Inferior parietal cortex (tissue), 1 donor: ENCODE results near the gene FOXC2.

Experiments
- DNase-seq: peaks from one replicate; pipeline ENCODE4 v3.0.0-alpha.2; 2016; ENCODE audit errors: extremely low spot score

The FOXC2 gene

GRCh38 chr16:86566601-86566965 is at the start of gene FOXC2:
Gene FOXC2 (plus strand): TSS chr16:86566829. CDS start chr16:86567336, 507 bp downstream.
- DNase-seq: no peak

GRCh38 chr16:86517033-86517432 is 49.6 kb upstream of the FOXC2 start:
- DNase-seq: no peak

DNA sequence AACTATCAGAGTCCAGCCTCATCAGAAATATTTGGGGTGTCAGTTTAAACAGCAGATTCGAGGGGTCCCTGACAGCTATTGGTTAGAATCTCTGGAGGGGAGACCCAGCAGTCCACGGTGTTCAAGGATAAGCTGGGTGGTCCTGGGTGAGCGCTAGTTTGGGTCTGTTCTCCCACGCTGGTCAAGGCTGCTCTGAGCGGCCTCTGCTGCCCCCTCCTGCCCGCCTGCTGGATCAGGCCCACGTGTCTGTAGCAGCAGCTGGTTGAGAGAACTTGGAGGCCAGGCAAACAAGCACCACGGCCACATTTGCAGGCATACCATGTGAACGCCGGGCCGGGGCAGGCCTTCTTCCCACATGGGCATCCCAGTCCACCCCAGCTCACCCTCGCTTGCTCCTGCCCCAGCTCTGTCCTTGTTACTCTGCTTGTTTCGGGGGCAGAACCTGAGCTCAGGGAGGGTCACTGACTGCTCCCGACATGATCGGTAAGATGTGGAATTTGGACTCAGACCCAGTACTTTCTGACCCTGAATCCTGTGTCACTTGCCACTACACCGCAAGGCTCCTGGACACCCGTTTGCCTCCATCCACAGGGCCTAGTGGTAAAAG is 48.9 kb upstream of the FOXC2 start:
- peak; percentile 61 for DNase-seq

DNA sequence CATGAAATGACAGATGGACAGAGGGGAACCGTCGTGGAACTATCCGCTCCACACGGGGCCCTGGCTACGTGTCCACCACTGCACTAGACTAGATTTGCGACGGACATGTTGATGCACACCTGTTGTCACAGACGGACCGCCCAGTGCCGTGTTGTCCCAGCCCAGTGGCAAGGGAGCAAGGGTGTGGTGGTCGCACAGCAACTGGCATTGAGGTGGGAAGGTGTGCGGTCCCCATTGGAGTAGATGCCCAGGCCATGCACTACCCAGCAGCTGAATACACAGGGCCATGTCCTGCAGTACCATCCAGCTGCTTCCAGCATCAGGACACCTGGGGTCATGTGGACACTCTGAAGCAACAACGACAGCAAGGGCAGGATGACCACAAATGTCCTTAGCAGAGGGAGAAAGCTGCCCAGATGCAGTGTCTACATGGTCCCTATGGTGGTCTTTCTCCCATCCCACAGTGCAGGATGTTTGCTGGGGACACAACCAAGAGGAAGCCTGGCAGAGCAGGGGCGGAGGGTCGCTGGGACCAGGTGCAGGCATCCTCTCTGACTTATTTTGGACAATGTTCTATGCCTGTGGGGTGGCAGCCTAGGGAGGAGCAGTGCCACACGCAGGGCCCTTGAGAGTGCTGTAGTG is 47.5 kb upstream of the FOXC2 start:
- DNase-seq: no peak

- DNase-seq: peak; percentile 62
These were observed 46.8 kb upstream of the FOXC2 start for GRCh38 chr16:86519649-86520316.

- no peak for DNase-seq
These were observed 46.1 kb upstream of the FOXC2 start for GRCh38 chr16:86520317-86521210.

DNA sequence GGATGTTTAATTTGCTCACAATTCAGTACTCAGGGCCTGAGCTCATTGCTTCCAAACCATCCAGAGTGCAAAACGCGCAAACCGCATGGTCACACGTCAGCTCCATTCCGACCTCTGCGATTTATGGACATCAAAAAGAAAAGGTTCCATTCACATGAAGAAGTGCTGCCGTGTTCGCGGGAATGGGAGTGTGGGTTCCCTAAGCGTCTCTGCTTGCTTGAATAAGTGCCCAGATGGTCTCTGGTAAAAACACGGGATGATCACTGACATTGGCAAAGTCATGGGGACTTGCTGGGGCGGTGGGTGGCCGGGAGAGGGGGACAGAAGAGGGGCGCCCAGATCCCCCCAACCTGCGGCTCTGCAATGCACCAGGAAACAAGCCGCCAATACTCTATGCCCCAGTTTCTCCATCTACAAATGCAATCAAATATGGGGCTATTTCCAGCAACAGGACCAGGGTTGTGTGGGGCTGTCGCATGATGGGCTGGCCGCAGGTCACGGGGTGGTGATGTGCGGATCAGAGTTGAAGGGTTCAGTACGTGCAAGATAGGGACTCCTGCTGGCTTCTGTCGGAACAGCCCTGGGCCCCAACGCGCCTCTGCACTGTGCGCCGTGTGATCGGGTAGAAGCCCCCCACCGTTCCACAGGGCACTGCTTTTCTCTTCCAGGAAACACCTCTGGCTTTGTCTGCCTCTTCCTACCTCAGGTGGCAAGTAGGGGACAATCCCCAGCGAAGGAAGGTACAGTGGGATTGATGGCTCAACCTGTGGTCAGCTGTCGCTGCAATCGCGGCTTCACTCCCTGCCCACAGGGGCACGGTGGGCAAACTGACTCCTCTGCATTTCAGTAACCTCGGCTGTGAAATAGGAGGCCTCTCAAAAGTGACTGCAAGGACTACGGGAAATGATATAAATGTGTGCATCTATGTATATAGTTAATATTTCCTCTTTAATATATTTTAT is 45.1 kb upstream of the FOXC2 start:
- no peak for DNase-seq

DNA sequence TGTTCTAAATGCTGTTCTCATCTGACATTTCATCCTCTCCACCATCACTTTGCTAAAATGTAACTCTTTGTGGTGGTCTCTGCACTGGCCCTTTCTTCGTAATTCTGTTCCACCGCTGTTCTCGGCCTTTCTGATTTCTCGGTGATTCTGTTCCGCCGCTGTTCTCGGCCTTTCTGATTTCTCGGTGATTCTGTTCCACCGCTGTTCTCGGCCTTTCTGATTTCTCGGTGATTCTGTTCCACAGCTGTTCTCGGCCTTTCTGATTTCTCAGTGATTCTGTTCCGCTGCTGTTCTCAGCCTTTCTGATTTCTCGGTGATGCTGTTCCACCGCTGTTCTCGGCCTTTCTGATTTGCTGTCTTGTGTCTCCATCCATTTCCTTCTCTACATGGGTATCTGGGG is 44.0 kb upstream of the FOXC2 start:
- no peak for DNase-seq

GRCh38 chr16:86523166-86523740 is 43.4 kb upstream of the FOXC2 start:
- no peak for DNase-seq

DNA sequence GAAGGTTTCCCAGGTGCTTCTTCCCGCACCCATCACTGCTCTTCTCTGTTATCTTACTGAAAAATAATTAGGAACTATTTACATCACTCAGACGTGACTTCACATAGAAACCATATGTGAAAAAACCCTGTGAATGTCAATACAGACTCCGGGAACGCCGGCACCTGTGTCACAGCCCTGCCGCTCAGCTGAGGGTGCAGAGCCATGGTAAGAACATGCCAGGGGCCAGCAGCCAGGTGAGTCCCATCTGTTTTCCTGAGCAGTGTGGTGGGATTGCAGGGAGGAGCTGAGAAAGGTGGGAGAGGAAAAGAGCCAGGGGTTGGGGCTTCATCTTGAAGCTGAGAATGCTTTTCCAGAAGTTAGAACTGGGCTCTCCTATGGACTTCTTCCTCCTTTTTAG is 42.6 kb upstream of the FOXC2 start:
- no peak for DNase-seq

DNA sequence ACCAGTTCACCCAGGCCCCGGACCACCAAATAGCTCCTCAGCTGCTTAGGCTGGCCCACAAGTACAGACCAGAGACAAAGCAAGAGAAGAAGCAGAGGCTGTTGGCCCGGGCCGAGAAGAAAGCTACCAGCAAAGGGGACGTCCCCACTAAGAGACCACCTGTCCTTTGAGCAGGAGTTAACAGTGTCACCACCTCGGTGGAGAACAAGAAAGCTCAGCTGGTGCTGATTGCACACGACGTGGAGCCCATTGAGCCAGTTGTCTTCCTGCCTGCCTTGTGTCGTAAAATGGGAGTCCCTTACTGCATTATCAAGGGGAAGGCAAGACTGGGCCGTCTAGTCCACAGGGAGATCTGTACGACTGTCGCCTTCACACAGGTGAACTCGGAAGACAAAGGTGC is 40.9 kb upstream of the FOXC2 start:
- DNase-seq: no peak

DNA sequence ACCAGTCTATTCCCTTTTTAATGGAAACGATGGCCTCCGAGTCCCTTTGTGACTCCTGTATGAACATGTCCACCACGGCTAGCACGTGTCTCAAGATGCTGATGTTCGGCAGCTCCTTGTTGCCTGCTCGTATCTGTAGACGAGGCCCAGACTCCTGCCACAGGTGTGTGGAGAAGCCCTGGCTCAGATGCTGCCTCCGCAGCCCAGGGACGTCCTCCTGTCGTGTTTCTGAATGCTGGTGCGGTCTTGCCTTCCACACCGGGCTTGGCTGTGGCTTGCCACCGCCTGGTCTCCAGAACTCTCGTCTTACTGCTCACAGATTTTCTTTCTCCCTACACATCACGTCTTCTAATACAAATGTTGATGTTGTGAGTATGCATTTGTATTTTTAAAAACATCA is 39.3 kb upstream of the FOXC2 start:
- no peak for DNase-seq

- DNase-seq: no peak
These were observed 38.3 kb upstream of the FOXC2 start for GRCh38 chr16:86528061-86528929.

DNA sequence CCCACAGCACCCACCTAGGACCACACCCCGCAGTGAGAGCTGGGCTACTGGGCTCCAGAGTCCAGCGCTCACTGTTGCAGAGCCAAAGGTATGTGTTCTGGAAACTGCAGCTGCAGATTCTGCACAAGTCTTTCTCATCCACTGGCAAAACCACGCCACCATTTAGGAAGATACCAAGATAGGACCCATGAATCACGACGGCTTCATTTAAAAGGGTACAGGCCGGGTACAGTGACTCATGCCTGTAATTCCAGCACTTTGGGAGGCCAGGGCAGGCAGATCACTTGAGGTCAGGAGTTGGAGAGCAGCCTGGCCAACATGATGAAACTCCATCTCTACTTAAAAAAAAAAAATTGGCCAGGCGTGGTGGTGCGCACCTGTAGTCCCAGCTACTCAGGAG is 37.5 kb upstream of the FOXC2 start:
- DNase-seq: no peak

DNA sequence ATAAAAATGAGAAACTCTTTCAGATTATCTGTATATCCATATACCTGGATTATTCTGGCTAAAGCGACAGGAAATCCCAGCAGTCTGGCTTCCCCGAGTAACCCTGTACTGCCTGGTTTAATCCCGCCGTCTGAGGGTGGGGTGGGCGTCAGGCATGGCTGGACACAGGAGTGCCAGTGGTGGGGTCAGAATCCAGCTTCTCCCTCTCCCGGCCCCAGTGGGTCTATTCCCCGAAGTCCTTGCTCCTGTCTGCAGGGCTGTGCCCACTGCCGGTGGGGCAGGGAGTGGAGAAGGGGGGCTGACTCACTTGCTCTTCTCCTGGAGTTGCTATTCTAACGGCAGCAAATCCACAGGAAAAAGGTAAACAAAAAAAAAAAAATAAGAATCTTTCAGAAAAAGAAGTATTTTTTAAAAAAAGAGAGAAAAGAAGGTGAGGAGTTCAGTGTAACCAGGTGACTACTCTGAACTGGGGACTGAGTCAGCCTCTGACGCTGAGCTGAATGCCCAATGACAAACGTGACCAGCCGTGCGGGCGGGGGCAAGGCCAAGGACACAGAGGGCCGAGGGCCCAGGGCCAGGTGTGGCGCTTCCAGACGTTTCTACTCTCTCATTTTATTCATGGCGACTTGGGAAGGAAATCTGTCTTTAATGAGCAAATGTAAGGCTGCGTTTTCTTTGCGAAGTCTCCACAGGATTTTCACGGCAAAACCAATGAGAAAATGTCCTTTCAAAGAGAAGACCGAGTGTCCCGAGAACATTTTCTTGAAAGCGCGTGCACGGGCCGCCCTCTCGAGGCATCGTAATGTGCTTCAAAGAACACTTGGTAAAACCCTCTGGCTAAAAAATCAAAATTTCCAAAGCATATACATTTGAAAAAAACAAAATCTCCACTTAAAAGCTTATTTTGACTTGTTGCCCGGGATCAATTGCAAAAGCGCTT is 36.1 kb upstream of the FOXC2 start:
- DNase-seq: no peak

DNA sequence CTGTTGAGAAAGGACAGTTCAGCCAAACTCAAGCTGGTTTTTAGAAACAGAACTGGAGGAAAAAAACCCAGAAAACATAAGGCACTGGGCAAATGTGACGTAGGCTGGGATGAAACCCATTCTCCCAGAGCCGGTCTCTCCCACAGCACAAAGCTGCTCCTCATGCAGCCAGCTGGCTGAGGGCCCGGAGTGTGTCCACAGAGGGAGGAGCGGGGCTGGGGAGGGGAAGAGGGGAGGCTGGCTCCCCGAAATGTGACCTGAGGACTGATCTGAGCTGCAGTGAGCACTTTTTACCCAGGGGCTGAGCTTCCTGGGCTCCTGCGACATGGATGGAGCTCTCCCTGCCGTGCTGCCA is 35.5 kb upstream of the FOXC2 start:
- DNase-seq: peak; percentile 78

GRCh38 chr16:86531641-86532525 is 34.7 kb upstream of the FOXC2 start:
- no peak for DNase-seq

DNA sequence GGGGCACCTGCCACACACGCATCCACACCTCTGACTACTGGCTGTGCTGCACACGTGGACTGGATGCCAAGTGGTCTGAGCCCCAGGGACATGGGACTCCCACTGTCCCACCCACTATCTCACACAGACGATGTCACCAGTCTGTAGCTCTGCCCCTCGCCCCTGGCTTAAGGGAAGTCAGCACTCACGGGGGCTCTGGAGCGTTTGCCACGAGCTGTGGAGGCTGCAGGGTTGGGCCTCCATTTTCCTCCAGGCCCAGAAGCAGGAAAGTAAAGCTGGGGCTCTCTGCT is 34.2 kb upstream of the FOXC2 start:
- no peak for DNase-seq
